Coronary artery (tissue), 2 donors: ENCODE results near the gene TRAPPC14.

Experiments
- DNase-seq: peaks from one replicate; pipeline ENCODE4 v3.0.0-alpha.2; 2017; ENCODE audit warnings: low spot score
- H3K27ac ChIP-seq, 2 donors: fragments of 200-600 bp; sonication (generic); one replicate each; pipeline ENCODE4 v1.5.1; 2016 to 2019
- H3K4me3 ChIP-seq: fragments of 200-600 bp; sonication (generic); 2 replicates; pipeline ENCODE4 v1.5.1; 2016; ENCODE audit warnings: mild to moderate bottlenecking, moderate library complexity
- TF ChIP-seq, protein P1 (sequence below): fragments of 200-600 bp; sonication (generic); IDR thresholded peaks from one replicate; pipeline ENCODE4 v1.5.1; 2019; ENCODE audit warnings: antibody characterized with exemption

Gene TRAPPC14

DNA sequence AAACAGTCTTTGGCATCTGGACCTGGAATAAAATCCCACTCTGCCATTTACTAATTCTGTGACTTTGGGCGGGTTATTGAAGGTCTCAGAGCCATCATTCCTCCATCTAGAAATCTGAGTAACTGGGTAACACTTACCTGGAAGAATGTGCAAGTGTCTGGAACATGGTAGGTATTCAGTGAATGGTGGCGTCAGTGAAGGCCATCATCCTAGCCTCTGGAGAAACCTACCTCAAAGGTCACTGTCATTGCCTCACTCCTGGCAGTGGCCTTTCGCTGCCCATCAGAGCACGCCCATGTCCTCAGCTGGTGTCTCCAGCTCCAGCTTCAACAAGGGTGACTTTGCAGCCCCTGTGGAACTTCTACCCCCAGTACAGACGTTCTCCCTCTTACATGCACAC lies 5.3 kb upstream of the TRAPPC14 start:
- H3K4me3 ChIP-seq = no peak overlapping the region
- no peak for DNase-seq
- H3K27ac ChIP-seq = no peak overlapping the region
- TF ChIP-seq, protein P1, sequence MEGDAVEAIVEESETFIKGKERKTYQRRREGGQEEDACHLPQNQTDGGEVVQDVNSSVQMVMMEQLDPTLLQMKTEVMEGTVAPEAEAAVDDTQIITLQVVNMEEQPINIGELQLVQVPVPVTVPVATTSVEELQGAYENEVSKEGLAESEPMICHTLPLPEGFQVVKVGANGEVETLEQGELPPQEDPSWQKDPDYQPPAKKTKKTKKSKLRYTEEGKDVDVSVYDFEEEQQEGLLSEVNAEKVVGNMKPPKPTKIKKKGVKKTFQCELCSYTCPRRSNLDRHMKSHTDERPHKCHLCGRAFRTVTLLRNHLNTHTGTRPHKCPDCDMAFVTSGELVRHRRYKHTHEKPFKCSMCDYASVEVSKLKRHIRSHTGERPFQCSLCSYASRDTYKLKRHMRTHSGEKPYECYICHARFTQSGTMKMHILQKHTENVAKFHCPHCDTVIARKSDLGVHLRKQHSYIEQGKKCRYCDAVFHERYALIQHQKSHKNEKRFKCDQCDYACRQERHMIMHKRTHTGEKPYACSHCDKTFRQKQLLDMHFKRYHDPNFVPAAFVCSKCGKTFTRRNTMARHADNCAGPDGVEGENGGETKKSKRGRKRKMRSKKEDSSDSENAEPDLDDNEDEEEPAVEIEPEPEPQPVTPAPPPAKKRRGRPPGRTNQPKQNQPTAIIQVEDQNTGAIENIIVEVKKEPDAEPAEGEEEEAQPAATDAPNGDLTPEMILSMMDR = no peak

DNA sequence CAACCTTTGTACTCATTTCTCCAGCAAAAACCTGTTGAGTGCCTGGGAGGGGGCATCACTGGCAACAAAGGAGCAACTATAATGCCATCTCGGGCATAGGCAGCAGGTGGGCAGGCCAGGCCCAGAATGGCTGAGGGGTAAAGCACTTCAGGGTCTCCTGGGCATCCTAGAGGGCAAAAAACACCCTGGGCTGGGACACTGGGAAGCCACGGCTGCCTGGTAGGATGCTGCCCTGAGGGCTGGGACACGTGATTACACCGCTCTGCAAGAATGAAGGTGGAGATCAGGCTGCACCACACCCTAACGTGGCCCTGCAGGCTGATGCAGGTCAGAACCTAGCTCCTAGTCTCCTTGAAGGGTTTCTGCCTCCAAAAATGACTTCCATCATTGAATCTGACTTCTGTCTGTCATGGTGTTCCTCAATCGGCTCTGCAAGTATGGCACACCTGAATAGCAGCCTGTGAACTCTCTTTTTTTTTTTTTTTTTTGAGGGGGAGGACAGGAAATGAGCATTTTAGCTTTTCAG lies 4.5 kb upstream of the TRAPPC14 start:
- no peak for DNase-seq
- TF ChIP-seq, protein P1 = no peak
- Histone ChIP-seq H3K27ac (no peak overlapping the region), H3K4me3 (no peak overlapping the region)

DNA sequence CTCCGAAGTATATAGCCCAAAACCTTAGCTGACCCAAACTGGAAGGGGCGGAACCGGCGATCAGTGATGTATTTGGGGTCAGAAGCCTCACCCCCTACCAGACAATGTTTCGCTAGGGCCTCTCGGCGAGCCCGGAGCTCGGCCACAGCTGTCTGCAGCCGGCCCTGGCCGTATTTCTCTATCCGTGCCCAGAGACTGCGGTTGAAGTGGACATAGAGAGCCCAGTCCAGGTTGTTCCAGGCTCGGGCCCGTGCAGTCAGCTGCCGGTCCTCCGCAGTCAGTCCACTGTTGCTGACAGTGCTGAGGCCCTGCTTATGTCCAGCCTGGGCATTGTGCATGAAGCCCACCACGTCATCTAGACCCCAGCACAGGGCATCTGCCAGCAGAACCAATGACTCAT lies 1.5 kb upstream of the TRAPPC14 start:
- no peak for DNase-seq
- H3K27ac ChIP-seq = no peak overlapping the region
- TF ChIP-seq, protein P1 = no peak
- H3K4me3 ChIP-seq = no peak overlapping the region

DNA sequence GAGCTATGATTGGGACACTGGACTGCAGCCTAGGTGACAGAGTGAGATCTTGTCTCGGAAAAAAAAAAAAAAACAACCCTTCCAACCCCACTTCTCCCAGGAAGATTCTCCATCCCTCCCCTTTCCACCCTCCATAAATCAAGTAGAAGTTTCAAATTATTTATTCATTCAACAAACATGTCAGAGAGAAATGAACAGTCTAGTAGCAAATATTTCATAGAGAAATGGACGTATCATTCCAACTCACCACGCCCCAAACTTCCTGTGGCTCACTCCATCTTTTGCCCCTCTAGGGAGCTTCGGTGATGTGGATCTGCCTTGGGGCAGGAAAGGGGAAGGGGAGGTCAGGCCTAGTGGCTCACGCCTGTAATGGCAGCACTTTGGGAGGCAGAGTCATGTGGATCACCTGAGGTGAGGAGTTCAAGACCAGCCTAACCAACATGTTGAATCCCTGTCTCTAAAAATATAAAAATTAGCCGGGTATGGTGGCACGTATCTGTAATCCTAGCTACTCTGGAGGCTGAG lies 638 bp upstream of the TRAPPC14 start:
- Histone ChIP-seq H3K4me3 (peak overlapping the region; percentile 91), H3K27ac (peak overlapping the region in 1 of 2 donors; percentile 84)

DNA sequence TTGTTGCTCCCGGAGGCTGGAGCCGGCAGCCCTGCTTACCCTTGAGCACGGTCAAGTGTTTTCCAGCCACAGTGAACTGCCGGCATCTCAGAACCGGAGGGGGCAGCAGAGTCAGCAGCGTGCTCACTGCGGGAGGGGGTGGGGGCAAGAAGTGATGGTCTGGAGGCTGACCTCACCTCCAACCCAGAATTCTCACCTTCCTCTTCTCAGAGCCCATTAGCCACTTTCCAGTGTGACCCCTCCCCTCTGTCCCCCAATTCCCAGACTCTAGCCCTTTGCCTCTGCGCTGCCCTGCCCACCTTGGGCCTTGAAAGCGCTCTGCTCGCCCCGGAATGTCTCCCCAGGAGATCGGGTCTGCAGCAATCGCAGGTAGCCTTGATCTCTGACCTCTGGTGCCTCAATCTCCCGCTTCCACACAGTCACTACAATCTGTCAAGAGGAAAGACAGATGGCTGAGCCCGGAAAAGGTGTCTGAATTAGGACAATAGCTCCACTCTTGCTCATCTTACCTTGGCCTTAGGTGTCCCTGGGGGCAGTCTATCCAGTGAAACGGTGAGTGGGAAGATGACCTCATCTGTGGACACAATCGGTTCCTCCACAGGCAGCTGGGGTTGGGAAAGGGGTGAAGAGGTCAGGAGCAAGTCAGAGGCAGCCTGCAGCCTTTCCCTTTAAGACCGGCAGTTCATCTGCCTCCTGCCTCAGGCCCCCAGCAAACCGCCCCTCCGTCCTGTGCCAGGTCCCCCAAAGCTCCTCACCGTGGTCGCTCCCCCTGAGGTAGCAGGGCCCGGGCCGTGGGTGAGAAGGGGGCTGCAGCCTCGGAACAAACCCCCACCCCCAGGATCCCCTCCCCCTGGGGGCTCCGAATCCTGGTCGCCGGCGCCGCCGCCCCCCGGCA lies 942 bp downstream of the TRAPPC14 start:
- peak overlapping the region; percentile 91 for H3K4me3 ChIP-seq
- DNase-seq = no peak
- peak overlapping the region; percentile 63 to 84 for H3K27ac ChIP-seq
- TF ChIP-seq, protein P1 = no peak

More for the DNA sequence above, 638 bp upstream of the TRAPPC14 start:
- TF ChIP-seq, protein P1 = no peak
- no peak for DNase-seq

DNA sequence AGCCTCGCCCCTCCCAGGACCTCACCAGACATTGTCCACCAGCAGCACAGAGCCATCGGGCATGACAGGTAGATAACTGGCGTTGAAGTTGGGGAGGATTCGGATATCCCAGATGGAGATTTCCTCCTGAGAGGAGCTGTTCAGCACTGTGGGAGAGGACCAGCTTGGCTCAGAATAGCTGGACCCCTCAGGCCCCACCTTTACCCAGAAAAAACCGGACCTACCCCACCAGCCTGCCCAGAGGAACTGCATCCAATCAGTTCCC lies 1.5 kb downstream of the TRAPPC14 start:
- no peak for DNase-seq
- TF ChIP-seq, protein P1 = no peak
- H3K27ac ChIP-seq = peak overlapping the region in 1 of 2 donors; percentile 84
- peak overlapping the region; percentile 91 for H3K4me3 ChIP-seq
